GM18868 (cell line): ENCODE measurements around the gene SEPHS1.
"Not testable (repeated sequence)": the region's sequence is repeated elsewhere in the genome, so short reads cannot be mapped to it uniquely, and the experiment has no call there.

ENCODE experiments used
- ATAC-seq: cut with Tn5 transposase; IDR thresholded peaks from one replicate; pipeline ENCODE4 v1.9.1; 2021; ENCODE audit warnings: mild to moderate bottlenecking, moderate library complexity; ENCODE audit not compliant: unreplicated experiment

Gene SEPHS1

GRCh38 chr10:13291821-13292773 lies 56.0 kb downstream of the SEPHS1 start:
- ATAC-seq = no peak

DNA sequence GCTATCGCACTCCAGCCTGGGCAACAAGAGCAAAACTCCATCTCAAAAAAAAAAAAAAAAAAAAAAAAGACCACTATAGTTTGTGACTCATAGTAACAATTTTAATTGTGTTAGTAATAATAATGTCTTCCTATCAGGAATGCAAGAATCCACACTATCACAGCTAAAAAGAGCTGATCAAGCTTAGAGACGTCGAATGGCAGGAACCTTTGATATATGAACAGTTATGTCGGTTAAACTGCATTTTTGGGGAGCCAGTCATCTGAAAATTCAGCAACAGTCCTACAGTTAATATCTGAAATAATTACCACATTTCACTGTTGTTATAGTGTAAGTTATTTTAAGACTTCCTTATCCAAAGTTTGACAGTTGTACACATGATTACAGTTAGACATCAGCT lies 57.0 kb downstream of the SEPHS1 start:
- no peak for ATAC-seq

DNA sequence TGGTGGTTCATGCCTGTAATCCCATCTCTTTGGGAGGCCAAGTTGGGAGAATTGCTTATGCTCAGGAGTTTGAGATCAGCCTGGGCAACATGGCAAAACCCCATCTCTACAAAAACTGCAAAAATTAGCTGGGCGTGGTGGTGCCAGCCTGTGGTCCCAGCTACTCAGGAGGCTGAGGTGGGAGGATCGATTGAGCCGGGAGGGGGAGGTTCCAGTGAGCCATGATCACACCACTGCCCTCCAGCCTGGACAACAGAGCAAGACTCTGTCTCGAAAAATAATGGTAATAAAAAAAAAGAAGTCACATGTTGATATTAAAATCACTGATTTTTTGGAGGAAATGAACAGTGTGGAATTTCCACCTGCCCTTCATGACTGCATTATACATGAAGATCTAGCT lies 64.0 kb downstream of the SEPHS1 start:
- no peak for ATAC-seq

- ATAC-seq = not testable (repeated sequence)
These were observed 65.7 kb downstream of the SEPHS1 start for GRCh38 chr10:13282348-13282747.

DNA sequence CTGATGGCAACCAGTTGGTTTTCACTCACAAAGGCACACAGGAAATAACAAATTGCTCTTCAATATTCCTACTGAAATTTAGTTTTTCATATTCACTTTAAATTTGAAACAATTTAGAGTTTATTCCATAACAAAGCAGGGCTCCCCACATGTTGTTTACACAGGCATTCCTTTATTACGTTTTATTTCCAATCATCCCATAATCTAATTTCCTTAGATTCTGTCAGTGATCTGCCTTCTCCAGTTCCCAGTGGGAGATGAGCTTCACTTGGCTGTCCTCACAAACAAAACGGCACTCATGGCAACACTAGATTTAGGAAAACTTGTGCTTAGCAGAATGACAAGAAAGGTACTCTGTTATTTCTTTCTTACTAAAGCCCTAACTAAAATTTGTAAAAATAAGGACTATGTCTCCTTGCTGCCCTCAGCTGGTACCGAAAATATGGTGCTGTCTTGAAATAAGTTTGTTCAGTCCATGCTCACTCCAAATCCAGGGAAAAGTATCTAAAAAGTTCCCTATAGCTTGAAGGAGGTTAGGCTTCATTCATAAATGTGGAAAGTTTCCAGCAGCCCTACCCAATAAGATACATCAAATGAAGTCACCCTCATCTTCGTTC lies 71.2 kb downstream of the SEPHS1 start:
- no peak for ATAC-seq

DNA sequence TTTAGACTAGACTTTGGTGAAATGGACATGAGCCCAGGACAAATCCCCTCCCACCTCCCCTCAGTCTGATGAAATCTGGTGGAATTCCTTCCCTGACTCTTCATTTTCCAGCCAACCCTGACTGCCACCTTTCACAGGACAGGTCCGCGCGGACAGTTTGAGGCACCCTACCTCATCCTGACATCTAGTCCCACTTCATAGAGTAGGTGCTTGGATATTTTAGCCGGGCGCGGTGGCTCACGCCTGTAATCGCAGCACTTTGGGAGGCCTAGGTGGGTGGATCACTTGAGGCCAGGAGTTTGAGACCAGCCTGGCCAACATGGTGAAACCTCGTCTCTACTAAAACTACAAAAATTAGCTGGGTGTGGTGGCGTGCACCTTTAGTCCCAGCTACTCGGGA lies 71.9 kb downstream of the SEPHS1 start:
- not testable (repeated sequence) for ATAC-seq

GRCh38 chr10:13272164-13272571 lies 75.9 kb downstream of the SEPHS1 start:
- ATAC-seq = no peak

GRCh38 chr10:13271552-13272163 lies 76.4 kb downstream of the SEPHS1 start:
- ATAC-seq = peak; percentile 40

- ATAC-seq = no peak
These were observed 77.1 kb downstream of the SEPHS1 start for GRCh38 chr10:13270877-13271551.

GRCh38 chr10:13268841-13269240 lies 79.3 kb downstream of the SEPHS1 start:
- ATAC-seq = no peak

GRCh38 chr10:13268310-13268709 lies 79.8 kb downstream of the SEPHS1 start:
- no peak for ATAC-seq
